GM10248 (cell line): ENCODE measurements around the gene CPNE4.

Source experiments
- CTCF ChIA-PET: fragments of 300-600 bp; sonication (Branson Sonifier 250); formaldehyde crosslinking; extraction: SDS; loops from one replicate; lab custom pipeline; 2021; ENCODE audit warnings: antibody characterized with exemption; lab: Yijun Ruan, JAX
- POLR2A ChIA-PET: fragments of 350-650 bp; sonication (Branson Sonifier 250); formaldehyde crosslinking; extraction: SDS; loops from one replicate; lab custom pipeline; 2020; ENCODE audit warnings: antibody characterized with exemption; lab: Yijun Ruan, JAX
- DNase-seq: peaks from one replicate; pipeline ENCODE4 v3.0.0; 2012; ENCODE audit errors: extremely low spot score
- CTCF ChIP-seq: IDR thresholded peaks from 2 replicates; pipeline ENCODE4 v1.5.1; 2012; ENCODE audit warnings: mild to moderate bottlenecking, low read depth; ENCODE audit errors: extremely low read depth, missing control alignments, control extremely low read depth

Gene CPNE4

GRCh38 chr3:131530843-131531242 is 504.0 kb downstream of the CPNE4 start:
- ChIA-PET POLR2A (no interaction called here), CTCF (interaction anchor here (1.5 to 1.9 kb wide), 3 partner anchors 9 to 499 kb away, joined by 4 to 7 read pairs (median 5); no protein-coding TSS in a partner anchor)
- no peak for DNase-seq
- TF ChIP-seq CTCF: no peak

- no peak for TF ChIP-seq CTCF
- no peak for DNase-seq
- ChIA-PET POLR2A (no interaction called here), CTCF (interaction anchor here (1.4 to 1.9 kb wide), 4 partner anchors 10 to 499 kb away, joined by 3 to 7 read pairs (median 4); no protein-coding TSS in a partner anchor)
Observed at GRCh38 chr3:131530388-131530787, 504.4 kb downstream of the CPNE4 start.

- TF ChIP-seq CTCF: no peak
- peak; percentile 34 for DNase-seq
- ChIA-PET CTCF (interaction anchor here (1.1 kb wide), 1 partner anchor 23 kb away, joined by 4 read pairs; no protein-coding TSS in a partner anchor), POLR2A (no interaction called here)
Observed at GRCh38 chr3:131526801-131527347, 507.9 kb downstream of the CPNE4 start.

- POLR2A ChIA-PET: no interaction called here
- no peak for TF ChIP-seq CTCF
- CTCF ChIA-PET: interaction anchor here (1.3 kb wide), 1 partner anchor 11 kb away, joined by 3 read pairs; no protein-coding TSS in a partner anchor
- no peak for DNase-seq
Observed at GRCh38 chr3:131518680-131519079, 516.1 kb downstream of the CPNE4 start.

- TF ChIP-seq CTCF: no peak
- no peak for DNase-seq
- CTCF ChIA-PET: interaction anchor here (1.0 kb wide), 1 partner anchor 38 kb away, joined by 3 read pairs; no protein-coding TSS in a partner anchor
- POLR2A ChIA-PET: no interaction called here
Observed at GRCh38 chr3:131505421-131505820, 529.4 kb downstream of the CPNE4 start.

GRCh38 chr3:131503320-131503635 is 531.5 kb downstream of the CPNE4 start:
- no peak for TF ChIP-seq CTCF
- POLR2A ChIA-PET: no interaction called here
- DNase-seq: no peak
- CTCF ChIA-PET: no interaction called here
